Testis (tissue), 3 donors: ENCODE data around the gene DNLZ. TPM values are rescaled to one million over a fixed set of nuclear protein-coding genes. Genes with fewer than 3 reads are reported as not detected.
A peak's percentile ranks its signal among the peaks of the same experiment; 100 is the strongest.

ENCODE experiments used
- DNase-seq: peaks from one replicate; pipeline ENCODE4 v3.0.0-alpha.2; 2019
- H3K27ac ChIP-seq, 2 donors: fragments of 200-600 bp; sonication (generic); one replicate each; pipeline ENCODE4 v1.5.1; 2019
- H3K27me3 ChIP-seq: fragments of 200-600 bp; sonication (generic); one replicate; pipeline ENCODE4 v1.5.1; 2019
- H3K36me3 ChIP-seq: fragments of 200-600 bp; sonication (generic); one replicate; pipeline ENCODE4 v1.5.1; 2017; ENCODE audit warnings: low read depth; ENCODE audit errors: missing control alignments
- H3K4me1 ChIP-seq: fragments of 200-600 bp; sonication (generic); one replicate; pipeline ENCODE4 v1.5.1; 2019
- H3K4me3 ChIP-seq, 2 donors: fragments of 200-600 bp; sonication (generic); one replicate each; pipeline ENCODE4 v1.5.1; 2017 to 2019
- H3K9me3 ChIP-seq: fragments of 200-600 bp; sonication (generic); one replicate; pipeline ENCODE4 v1.5.1; 2017
- POLR2A ChIP-seq: fragments of 450-650 bp; IDR thresholded peaks from one replicate; pipeline ENCODE4 v1.6.1; 2017; ENCODE audit warnings: antibody characterized with exemption, mild to moderate bottlenecking, moderate library complexity
- WGBS, 2 donors: methylation state at CpG; one replicate each; pipeline ENCODE4 v1.1.5; 2018; 5-methylcytosine and 5-hydroxymethylcytosine counted together
- intact Hi-C: fragments of 100-400 bp; cut with DNase I; formaldehyde crosslinking; loops from one replicate; pipeline ENCODE4 v1.15.1; 2023; ENCODE audit warnings: low total_unique reads
- polyA plus RNA-seq: library from polyadenylated mRNA; stranded (reverse); fragments of 350-450 nt; fragmentation: Illumina TruSeq; extraction: RNeasy Lipid Tissue Mini Kit (QIAGEN cat#74804); gene quantifications from one replicate; pipeline ENCODE4 v1.2.3, GENCODE V29; 2014; ENCODE audit warnings: low read depth, low replicate concordance; ENCODE audit not compliant: insufficient read depth
- total RNA-seq, 2 donors: library from RNA; depleted of rRNA; stranded (reverse); fragments of >200 nt; gene quantifications; one replicate each; pipeline ENCODE4 v1.2.3, GENCODE V29; 2016
- TF ChIP-seq, protein P1 (sequence below), 3 experiments: fragments of 450-650 bp in 2 of 3; fragments of 200-600 bp in 1 of 3; sonication (generic) in 1 of 3; IDR thresholded peaks; one replicate each; pipeline ENCODE4 v1.5.1; 2016 to 2019; ENCODE audit warnings: antibody characterized with exemption in 3 of 3, mild to moderate bottlenecking in 2 of 3, moderate library complexity in 1 of 3

The DNLZ gene
- total and polyA plus RNA-seq, 3 donors from 2014 or later, result 14.0 to 51.1 (median 48.2) TPM

DNA sequence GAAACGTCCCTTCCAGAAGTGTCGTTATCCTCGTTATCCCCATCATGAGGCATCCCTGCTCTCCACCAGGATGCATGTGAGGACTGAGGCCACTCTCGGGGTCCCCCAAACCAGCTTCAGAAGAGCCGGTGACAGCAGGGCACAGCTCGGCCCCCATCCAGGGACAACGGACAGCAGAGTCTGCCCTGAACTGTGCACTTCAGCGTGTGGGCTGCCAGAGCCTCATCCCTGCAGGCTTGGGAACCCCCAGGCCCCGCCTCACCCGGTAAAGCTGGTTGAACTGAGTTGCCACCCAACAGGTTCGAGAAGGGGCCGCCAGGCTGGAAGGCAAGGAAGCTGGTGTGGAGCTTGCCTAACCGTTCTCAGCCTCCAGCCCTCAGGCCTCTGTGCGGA, 10.6 kb upstream of the DNLZ start:
- WGBS, 2 donors, result 88 to 91% methylated on average over 9 to 14 of the region's 14 CpGs
- H3K4me1 ChIP-seq, result peaks cover 8% of the 10 kb centered on the region

DNA sequence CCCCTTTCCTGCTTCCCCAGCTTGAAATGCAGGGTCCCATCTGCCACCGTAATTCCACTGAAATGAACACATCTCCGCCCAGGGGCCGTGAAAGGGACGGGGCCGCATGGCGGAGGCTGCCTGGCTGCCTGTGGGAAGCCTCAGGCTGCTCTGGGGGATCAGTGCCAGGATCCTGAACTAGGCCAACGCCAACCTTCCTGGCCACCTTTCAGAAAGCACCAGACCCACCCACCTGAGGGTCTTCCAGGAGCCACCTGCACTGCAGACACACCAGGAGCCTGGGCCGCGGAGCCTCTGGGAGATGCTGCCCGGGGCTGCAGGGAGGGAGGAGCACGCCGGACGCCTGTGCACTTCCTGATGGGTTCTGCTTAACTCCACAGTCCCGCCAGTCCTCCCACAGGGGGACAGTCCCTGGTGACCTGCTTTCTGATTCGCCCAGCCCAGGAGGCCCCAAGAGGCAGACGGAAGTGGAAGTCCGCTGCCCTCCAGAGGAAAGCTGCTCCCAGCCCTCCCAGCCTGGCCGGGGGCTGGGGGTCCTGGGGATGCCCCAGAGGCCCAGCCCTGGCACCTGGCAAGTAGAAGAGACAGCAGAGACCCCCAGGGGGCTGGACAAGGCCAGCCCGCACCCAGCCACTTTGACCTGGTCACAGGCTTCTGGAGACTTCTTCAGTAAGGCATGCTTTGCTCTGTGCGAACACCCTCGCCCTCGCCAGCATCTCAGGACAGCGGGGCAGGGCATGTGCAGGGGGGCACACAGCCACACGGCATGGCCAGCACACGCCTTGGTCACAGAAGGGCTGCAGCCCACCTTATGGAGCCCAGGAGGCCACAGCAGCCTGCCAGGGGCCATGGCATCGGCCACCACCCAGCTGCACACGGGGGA, 10.0 kb upstream of the DNLZ start, which contains the start of gene CARD9:
TSS of gene CARD9 (minus strand) at position 370 of the 883 bp plus-strand sequence. CDS start 1,591 bp downstream, outside the sequence.
- 85 to 94% methylated on average over 9 to 27 of the region's 27 CpGs for WGBS, 2 donors
- Histone ChIP-seq H3K36me3 (no peaks in the 10 kb centered on the region), H3K4me3 (no peak within 1 kb of the TSS), H3K27ac (no peak within 1 kb of the TSS), H3K27me3 (no peaks in the 10 kb centered on the region), H3K9me3 (no peaks in the 10 kb centered on the region), H3K4me1 (peaks cover 8% of the 10 kb centered on the region)
- no peak for TF ChIP-seq POLR2A
- TF ChIP-seq, protein P1, sequence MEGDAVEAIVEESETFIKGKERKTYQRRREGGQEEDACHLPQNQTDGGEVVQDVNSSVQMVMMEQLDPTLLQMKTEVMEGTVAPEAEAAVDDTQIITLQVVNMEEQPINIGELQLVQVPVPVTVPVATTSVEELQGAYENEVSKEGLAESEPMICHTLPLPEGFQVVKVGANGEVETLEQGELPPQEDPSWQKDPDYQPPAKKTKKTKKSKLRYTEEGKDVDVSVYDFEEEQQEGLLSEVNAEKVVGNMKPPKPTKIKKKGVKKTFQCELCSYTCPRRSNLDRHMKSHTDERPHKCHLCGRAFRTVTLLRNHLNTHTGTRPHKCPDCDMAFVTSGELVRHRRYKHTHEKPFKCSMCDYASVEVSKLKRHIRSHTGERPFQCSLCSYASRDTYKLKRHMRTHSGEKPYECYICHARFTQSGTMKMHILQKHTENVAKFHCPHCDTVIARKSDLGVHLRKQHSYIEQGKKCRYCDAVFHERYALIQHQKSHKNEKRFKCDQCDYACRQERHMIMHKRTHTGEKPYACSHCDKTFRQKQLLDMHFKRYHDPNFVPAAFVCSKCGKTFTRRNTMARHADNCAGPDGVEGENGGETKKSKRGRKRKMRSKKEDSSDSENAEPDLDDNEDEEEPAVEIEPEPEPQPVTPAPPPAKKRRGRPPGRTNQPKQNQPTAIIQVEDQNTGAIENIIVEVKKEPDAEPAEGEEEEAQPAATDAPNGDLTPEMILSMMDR (IDR thresholded peaks at IDR 0.05), result no peak
- DNase-seq, result no peak
- intact Hi-C loops, result no loop called here

More for the DNA sequence above, 10.6 kb upstream of the DNLZ start:
- TF ChIP-seq POLR2A, result no peak
- TF ChIP-seq, protein P1 (IDR thresholded peaks at IDR 0.05), result no peak
- no peak for DNase-seq
- H3K9me3 ChIP-seq, result no peaks in the 10 kb centered on the region
- H3K36me3 ChIP-seq, result no peaks in the 10 kb centered on the region
- intact Hi-C loops, result no loop called here
- no peak overlapping the region for H3K4me3 ChIP-seq
- H3K27ac ChIP-seq, result no peak overlapping the region
- H3K27me3 ChIP-seq, result no peaks in the 10 kb centered on the region

DNA sequence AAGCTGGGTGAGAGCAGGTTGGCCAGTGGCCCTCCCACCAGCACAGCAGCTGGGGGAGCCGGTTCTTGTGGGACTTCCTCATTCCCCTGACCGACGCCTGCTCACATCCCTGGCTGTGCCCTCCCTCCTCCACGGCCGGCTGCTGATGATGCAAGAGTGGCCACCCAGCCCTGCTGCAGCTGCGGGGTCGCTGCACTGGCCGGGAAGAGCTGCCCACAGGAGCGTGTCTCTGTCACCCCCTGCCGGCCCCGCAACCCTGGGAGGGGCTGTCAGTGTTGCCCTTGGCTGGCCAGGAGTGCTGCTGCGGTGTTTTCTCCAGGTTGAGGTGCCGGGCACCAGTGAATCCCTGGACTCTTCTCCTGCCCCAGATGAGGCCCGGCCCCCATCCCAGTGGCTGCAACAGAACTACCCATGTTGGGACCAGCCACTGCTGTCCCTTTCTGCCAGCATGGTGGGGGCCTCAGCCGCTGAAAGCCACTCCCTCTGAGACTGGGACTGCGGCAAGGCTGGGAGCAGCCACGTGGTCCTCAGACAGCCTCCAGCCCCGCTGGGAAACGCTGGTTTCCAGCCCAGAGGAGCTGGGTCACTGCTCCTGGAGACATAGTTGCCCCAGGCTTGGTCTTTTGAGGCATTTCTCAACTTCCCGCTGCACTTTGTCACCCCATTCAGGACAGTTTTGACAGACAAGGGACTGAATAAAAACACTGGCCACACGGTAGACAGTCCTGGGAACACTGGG, 9.2 kb upstream of the DNLZ start:
- Histone ChIP-seq H3K36me3 (no peaks in the 10 kb centered on the region), H3K4me1 (peaks cover 8% of the 10 kb centered on the region), H3K27me3 (no peaks in the 10 kb centered on the region), H3K9me3 (no peaks in the 10 kb centered on the region), H3K27ac (no peak overlapping the region), H3K4me3 (no peak overlapping the region)
- 37 to 57% methylated on average over 5 to 21 of the region's 21 CpGs for WGBS, 2 donors
- TF ChIP-seq, protein P1 (IDR thresholded peaks at IDR 0.05), result no peak
- no peak for TF ChIP-seq POLR2A
- DNase-seq, result peak; percentile 51
- intact Hi-C loops, result no loop called here

DNA sequence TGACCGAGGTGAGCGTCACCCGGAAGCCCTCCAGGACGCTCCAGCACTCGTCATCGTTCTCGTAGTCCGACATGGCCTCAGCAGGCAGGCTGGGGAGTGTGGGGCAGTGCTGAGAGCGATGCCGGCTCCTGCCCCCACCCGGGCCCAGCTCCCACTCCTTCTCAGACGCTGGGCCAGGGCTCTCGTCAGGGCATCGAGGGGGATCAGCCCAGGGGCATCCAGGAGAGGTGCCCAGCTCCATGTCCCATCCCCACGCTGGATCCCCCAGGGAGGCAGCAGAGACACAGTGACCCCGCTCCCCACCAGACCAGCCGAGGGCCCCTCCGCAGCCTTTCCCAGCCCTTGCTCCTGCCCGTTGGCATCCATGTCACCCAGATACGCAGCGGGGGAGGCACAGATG, 8.5 kb upstream of the DNLZ start:
- Histone ChIP-seq H3K4me1 (peaks cover 8% of the 10 kb centered on the region), H3K4me3 (no peak overlapping the region), H3K36me3 (no peaks in the 10 kb centered on the region), H3K27ac (no peak overlapping the region), H3K27me3 (no peaks in the 10 kb centered on the region), H3K9me3 (no peaks in the 10 kb centered on the region)
- WGBS, 2 donors, result 89 to 93% methylated on average over 3 to 21 of the region's 21 CpGs
- DNase-seq, result no peak
- TF ChIP-seq, protein P1 (IDR thresholded peaks at IDR 0.05), result no peak
- TF ChIP-seq POLR2A, result no peak
- intact Hi-C loops, result no loop called here
